ENCODE results near the gene IZUMO4.

DNA sequence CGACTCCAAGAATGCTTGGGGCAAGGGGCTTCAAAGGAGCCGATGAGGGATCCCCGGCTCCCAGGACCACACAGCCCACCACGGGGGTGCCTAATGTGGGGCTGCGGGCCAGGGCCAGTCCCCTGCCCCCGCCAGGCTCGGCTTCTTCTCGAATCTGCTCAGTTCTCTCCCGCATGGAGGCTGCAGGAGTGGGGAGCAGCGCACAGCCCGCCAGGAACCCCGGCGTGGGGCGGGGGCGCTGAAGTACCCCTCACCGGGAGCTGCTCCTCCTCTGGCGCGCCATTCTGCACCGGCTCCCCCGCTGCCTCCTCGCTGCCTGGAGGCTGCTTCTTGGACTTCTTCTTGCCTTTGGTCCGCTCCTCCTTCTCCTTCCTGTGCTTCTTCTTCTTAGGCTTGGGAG lies 14.7 kb downstream of the IZUMO4 start:
- TF ChIP-seq ARNTL (CRISPR knock-in tag; IDR thresholded peaks at IDR 0.05; ENCODE audit: borderline replicate concordance, low read depth) (no peak), TCF4 (CRISPR knock-in tag; IDR thresholded peaks at IDR 0.05; ENCODE audit: borderline replicate concordance) (no peak), ZFP30 (CRISPR knock-in tag; IDR thresholded peaks at IDR 0.05) (no peak), TOX (CRISPR knock-in tag; IDR thresholded peaks at IDR 0.05; ENCODE audit: borderline replicate concordance) (no peak), ZFP3 (CRISPR knock-in tag; IDR thresholded peaks at IDR 0.05) (no peak), CREB5 (CRISPR knock-in tag; IDR thresholded peaks at IDR 0.05; ENCODE audit: low read depth) (no peak)
- TF ChIP-seq, protein P1, sequence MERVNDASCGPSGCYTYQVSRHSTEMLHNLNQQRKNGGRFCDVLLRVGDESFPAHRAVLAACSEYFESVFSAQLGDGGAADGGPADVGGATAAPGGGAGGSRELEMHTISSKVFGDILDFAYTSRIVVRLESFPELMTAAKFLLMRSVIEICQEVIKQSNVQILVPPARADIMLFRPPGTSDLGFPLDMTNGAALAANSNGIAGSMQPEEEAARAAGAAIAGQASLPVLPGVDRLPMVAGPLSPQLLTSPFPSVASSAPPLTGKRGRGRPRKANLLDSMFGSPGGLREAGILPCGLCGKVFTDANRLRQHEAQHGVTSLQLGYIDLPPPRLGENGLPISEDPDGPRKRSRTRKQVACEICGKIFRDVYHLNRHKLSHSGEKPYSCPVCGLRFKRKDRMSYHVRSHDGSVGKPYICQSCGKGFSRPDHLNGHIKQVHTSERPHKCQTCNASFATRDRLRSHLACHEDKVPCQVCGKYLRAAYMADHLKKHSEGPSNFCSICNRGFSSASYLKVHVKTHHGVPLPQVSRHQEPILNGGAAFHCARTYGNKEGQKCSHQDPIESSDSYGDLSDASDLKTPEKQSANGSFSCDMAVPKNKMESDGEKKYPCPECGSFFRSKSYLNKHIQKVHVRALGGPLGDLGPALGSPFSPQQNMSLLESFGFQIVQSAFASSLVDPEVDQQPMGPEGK (CRISPR knock-in tag; IDR thresholded peaks at IDR 0.05; ENCODE audit: borderline replicate concordance), result no peak
- TF ChIP-seq, protein P2, sequence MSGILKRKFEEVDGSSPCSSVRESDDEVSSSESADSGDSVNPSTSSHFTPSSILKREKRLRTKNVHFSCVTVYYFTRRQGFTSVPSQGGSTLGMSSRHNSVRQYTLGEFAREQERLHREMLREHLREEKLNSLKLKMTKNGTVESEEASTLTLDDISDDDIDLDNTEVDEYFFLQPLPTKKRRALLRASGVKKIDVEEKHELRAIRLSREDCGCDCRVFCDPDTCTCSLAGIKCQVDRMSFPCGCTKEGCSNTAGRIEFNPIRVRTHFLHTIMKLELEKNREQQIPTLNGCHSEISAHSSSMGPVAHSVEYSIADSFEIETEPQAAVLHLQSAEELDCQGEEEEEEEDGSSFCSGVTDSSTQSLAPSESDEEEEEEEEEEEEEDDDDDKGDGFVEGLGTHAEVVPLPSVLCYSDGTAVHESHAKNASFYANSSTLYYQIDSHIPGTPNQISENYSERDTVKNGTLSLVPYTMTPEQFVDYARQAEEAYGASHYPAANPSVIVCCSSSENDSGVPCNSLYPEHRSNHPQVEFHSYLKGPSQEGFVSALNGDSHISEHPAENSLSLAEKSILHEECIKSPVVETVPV (CRISPR knock-in tag; IDR thresholded peaks at IDR 0.05), result no peak

Measured in SK-N-SH treated with all-trans-retinoic acid at 6 μM for 48 hours (cell line).